Activated B cell treated with CpG ODN at 0.5 μM for 24 hours (primary cell): ENCODE measurements around the gene TRIM9. TPM values are rescaled to one million over a fixed set of nuclear protein-coding genes. Genes with fewer than 3 reads are reported as not detected.

Source experiments
- ATAC-seq: fragments of 200-7000 bp; cut with Tn5 transposase; one replicate; pipeline ENCODE4 v1.10.0; 2021; ENCODE audit warnings: low read depth, mild to moderate bottlenecking, moderate library complexity
- CTCF ChIA-PET: fragments of 350-600 bp; sonication (Branson Sonifier 250); formaldehyde crosslinking; loops from one replicate; lab custom pipeline; 2021; ENCODE audit warnings: antibody characterized with exemption; lab: Charles Lee
- POLR2A ChIA-PET: fragments of 350-600 bp; sonication (Branson Sonifier 250); formaldehyde crosslinking; loops from one replicate; lab custom pipeline; 2021; ENCODE audit warnings: antibody characterized with exemption; lab: Charles Lee
- DNase-seq: peaks from one replicate; pipeline ENCODE4 v3.0.0; 2022
- H3K27ac Mint-ChIP-seq: one replicate; pipeline ENCODE4 v1.8.0; 2020; ENCODE audit warnings: mixed read lengths
- H3K27me3 Mint-ChIP-seq: one replicate; pipeline ENCODE4 v1.8.0; 2021; ENCODE audit warnings: mixed read lengths
- H3K36me3 Mint-ChIP-seq: one replicate; pipeline ENCODE4 v1.8.0; 2021; ENCODE audit warnings: low read depth, mixed read lengths
- H3K4me1 Mint-ChIP-seq: one replicate; pipeline ENCODE4 v1.8.0; 2021; ENCODE audit warnings: mixed read lengths
- H3K4me3 Mint-ChIP-seq: one replicate; pipeline ENCODE4 v1.8.0; 2020; ENCODE audit warnings: mild to moderate bottlenecking, mixed read lengths
- H3K9me3 Mint-ChIP-seq: one replicate; pipeline ENCODE4 v1.8.0; 2020; ENCODE audit warnings: mixed read lengths
- intact Hi-C: fragments of 100-400 bp; cut with micrococcal nuclease; formaldehyde crosslinking; loops from one replicate; pipeline ENCODE4 v1.15.1; 2024
- total RNA-seq: library from RNA; stranded (reverse); gene quantifications from 2 replicates; pipeline ENCODE4 v1.2.3, GENCODE V29; 2022
- TF ChIP-seq, protein P1 (sequence below): fragments of 200-600 bp; IDR thresholded peaks from one replicate; pipeline ENCODE4 v1.8.0; 2022; ENCODE audit warnings: antibody characterized with exemption, mild to moderate bottlenecking

The TRIM9 gene
- total RNA-seq, 1 donor from 2014 or later = 0.67 TPM

DNA sequence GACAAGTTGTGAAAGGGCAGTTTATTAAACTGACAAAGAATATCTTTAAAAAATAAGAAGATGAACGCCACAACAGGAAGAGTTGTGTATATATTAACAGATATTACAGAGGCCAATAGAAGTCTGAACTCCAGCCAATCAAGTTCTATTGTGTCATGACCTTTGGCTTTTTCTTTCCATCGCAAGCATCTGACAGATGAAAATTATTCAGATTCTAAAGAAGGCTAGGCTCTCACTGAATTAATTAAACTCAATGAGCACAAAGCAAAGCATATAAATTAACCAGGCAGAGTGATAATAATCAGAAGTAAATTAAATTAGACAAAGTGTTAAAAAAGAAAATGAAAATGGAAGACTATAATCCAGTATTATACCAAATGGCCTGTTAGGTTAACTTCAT is 88.6 kb downstream of the TRIM9 start:
- DNase-seq = no peak
- ChIA-PET CTCF (no interaction called here), POLR2A (no interaction called here)
- no peak overlapping the region for H3K4me3 Mint-ChIP-seq
- intact Hi-C loops = no loop called here
- no peaks in the 10 kb centered on the region for H3K36me3 Mint-ChIP-seq
- no peaks in the 10 kb centered on the region for H3K4me1 Mint-ChIP-seq
- no peaks in the 10 kb centered on the region for H3K9me3 Mint-ChIP-seq
- no peak overlapping the region for H3K27ac Mint-ChIP-seq
- peaks cover 4% of the 10 kb centered on the region for H3K27me3 Mint-ChIP-seq
- no peak for ATAC-seq
- TF ChIP-seq, protein P1, sequence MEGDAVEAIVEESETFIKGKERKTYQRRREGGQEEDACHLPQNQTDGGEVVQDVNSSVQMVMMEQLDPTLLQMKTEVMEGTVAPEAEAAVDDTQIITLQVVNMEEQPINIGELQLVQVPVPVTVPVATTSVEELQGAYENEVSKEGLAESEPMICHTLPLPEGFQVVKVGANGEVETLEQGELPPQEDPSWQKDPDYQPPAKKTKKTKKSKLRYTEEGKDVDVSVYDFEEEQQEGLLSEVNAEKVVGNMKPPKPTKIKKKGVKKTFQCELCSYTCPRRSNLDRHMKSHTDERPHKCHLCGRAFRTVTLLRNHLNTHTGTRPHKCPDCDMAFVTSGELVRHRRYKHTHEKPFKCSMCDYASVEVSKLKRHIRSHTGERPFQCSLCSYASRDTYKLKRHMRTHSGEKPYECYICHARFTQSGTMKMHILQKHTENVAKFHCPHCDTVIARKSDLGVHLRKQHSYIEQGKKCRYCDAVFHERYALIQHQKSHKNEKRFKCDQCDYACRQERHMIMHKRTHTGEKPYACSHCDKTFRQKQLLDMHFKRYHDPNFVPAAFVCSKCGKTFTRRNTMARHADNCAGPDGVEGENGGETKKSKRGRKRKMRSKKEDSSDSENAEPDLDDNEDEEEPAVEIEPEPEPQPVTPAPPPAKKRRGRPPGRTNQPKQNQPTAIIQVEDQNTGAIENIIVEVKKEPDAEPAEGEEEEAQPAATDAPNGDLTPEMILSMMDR = no peak

DNA sequence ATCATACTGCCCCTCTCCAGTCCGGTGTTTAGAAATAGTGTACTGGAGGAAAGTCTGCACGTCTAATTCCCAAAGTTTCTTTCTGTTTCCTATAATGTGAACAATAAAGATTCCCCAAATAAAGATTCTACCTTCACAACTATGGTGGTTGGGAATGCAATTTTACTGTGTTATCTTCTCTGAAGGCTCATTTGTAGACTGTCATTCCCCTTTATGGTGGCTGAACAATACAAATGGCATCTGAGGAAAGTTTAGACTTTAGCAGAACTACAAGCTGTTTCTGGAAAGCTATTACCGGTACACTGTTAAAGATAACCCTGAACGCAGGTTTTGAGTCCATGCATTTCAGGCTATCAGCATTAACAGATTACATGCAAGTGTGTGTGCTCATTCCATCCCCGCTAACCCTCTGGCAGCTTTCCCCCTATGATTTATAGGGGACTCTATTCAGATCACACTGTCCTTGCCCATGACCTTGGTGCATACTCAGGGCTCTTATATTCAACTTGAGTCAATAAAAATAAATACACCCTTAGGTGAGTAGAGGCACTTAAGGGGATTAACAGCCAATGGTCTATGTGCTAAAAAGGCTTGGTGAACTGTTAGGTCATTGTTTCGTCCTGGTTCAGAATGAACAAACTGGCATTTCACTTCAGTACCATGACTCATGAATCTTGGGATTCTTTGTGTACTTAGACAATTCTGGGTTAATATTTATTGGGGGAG is 89.9 kb downstream of the TRIM9 start:
- H3K36me3 Mint-ChIP-seq = no peaks in the 10 kb centered on the region
- ATAC-seq (no peak), DNase-seq (no peak)
- ChIA-PET POLR2A (no interaction called here), CTCF (no interaction called here)
- intact Hi-C loops = no loop called here
- no peak overlapping the region for H3K27ac Mint-ChIP-seq
- no peak overlapping the region for H3K4me3 Mint-ChIP-seq
- no peaks in the 10 kb centered on the region for H3K9me3 Mint-ChIP-seq
- H3K27me3 Mint-ChIP-seq = peaks cover 4% of the 10 kb centered on the region
- H3K4me1 Mint-ChIP-seq = no peaks in the 10 kb centered on the region
- TF ChIP-seq, protein P1 = no peak

DNA sequence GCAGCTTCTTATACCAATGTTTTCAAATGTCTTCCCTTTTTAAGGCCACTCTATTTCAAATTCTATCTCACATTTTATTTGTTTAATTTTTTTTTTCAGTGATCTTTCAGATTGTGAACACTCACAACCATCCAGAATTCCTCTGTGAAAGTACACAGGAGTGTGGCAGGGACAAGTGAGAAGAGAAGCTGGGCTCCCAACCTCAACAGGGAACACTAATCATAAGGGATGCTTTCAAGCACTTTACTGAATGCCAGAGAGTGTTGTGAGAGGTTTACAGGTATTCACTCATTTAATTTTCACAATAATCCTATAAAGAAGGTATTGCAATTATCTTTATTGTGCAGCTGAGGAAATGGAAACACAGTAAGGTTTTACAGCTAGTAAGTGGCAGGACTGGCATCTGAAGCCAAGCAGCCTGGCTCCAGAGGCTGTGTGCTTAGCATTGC is 90.5 kb downstream of the TRIM9 start:
- ATAC-seq (no peak), DNase-seq (no peak)
- no peak overlapping the region for H3K4me3 Mint-ChIP-seq
- H3K36me3 Mint-ChIP-seq = no peaks in the 10 kb centered on the region
- no peaks in the 10 kb centered on the region for H3K4me1 Mint-ChIP-seq
- H3K9me3 Mint-ChIP-seq = no peaks in the 10 kb centered on the region
- CTCF ChIA-PET = interaction anchor here (0.6 kb wide), 1 partner anchor 371 kb away, joined by 3 read pairs; no protein-coding TSS in a partner anchor
- TF ChIP-seq, protein P1 = no peak
- POLR2A ChIA-PET = no interaction called here
- no peak overlapping the region for H3K27ac Mint-ChIP-seq
- peaks cover 4% of the 10 kb centered on the region for H3K27me3 Mint-ChIP-seq
- intact Hi-C loops = no loop called here

DNA sequence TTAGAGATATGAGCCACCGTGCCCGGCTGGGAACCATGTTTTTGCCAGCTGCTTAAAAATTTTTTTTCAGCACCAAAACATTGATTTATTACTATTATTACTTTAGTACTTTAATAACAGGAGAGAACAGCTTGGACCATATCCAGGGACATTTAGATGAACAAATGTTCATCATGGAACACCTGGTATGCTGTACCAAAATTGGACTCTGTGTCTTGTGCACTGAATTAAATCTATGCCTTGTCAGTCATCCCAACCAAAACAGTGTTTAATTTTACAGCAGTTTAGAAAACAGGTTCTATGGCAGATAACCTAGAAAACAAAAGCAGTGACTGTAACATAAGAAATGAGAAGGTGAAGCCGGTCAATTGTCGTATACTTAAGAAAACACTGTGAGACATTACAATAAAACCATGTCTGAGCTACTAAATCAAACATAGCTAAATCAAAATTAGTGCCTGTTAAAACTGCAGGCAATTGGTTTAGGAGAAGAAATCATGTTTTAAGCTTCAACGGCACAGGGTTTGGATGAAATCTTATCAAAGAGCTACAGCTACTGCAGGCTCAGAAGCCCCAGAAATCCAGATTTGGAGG is 92.4 kb downstream of the TRIM9 start:
- DNase-seq = no peak
- no peak overlapping the region for H3K27ac Mint-ChIP-seq
- no peak for ATAC-seq
- H3K27me3 Mint-ChIP-seq = peaks cover 2% of the 10 kb centered on the region
- intact Hi-C loops = no loop called here
- H3K4me3 Mint-ChIP-seq = no peak overlapping the region
- no peaks in the 10 kb centered on the region for H3K4me1 Mint-ChIP-seq
- POLR2A ChIA-PET = no interaction called here
- CTCF ChIA-PET = no interaction called here
- H3K9me3 Mint-ChIP-seq = no peaks in the 10 kb centered on the region
- no peaks in the 10 kb centered on the region for H3K36me3 Mint-ChIP-seq
- TF ChIP-seq, protein P1 = no peak

DNA sequence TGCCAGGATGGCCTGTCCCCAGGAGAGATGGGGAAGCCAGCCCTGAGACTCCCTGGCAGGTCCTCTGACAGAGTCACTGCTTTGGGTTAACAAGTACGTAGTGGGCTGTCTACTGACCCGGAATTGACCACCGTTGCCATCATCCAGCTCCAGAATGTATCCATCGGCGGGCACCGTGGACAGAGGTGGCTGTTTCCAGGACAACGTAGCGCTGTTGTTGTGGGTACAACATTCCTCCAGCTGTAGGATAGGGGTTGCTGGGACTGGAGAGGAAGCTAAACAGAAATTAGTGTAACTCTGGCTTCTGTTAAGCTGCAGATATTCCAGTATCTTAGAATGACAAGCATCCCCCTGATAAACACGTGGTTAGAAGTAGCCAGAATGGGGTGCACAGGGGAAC is 94.3 kb downstream of the TRIM9 start:
- ChIA-PET CTCF (no interaction called here), POLR2A (no interaction called here)
- H3K27me3 Mint-ChIP-seq = peaks cover 2% of the 10 kb centered on the region
- no peak for ATAC-seq
- H3K9me3 Mint-ChIP-seq = no peaks in the 10 kb centered on the region
- H3K36me3 Mint-ChIP-seq = no peaks in the 10 kb centered on the region
- intact Hi-C loops = no loop called here
- DNase-seq = no peak
- TF ChIP-seq, protein P1 = no peak
- no peaks in the 10 kb centered on the region for H3K4me1 Mint-ChIP-seq
- H3K4me3 Mint-ChIP-seq = no peak overlapping the region
- H3K27ac Mint-ChIP-seq = no peak overlapping the region
